SK-N-SH (cell line): ENCODE data around the gene CC2D2B.

Experiments
- POLR2AphosphoS5 ChIP-seq: IDR thresholded peaks from 2 replicates; pipeline ENCODE4 v1.6.1; 2012; ENCODE audit warnings: low read depth, low read length
- TF ChIP-seq, protein P1 (sequence below): fragments of 200-600 bp; sonication (generic); IDR thresholded peaks from 2 replicates; pipeline ENCODE4 v1.6.1; 2017; ENCODE audit warnings: antibody characterized with exemption, mild to moderate bottlenecking, moderate library complexity

GRCh38 chr10:96053985-96054384 is 146.2 kb downstream of the CC2D2B start:
- no peak for TF ChIP-seq POLR2AphosphoS5
- TF ChIP-seq, protein P1, sequence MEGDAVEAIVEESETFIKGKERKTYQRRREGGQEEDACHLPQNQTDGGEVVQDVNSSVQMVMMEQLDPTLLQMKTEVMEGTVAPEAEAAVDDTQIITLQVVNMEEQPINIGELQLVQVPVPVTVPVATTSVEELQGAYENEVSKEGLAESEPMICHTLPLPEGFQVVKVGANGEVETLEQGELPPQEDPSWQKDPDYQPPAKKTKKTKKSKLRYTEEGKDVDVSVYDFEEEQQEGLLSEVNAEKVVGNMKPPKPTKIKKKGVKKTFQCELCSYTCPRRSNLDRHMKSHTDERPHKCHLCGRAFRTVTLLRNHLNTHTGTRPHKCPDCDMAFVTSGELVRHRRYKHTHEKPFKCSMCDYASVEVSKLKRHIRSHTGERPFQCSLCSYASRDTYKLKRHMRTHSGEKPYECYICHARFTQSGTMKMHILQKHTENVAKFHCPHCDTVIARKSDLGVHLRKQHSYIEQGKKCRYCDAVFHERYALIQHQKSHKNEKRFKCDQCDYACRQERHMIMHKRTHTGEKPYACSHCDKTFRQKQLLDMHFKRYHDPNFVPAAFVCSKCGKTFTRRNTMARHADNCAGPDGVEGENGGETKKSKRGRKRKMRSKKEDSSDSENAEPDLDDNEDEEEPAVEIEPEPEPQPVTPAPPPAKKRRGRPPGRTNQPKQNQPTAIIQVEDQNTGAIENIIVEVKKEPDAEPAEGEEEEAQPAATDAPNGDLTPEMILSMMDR = no peak
